DOHH2 (cell line): ENCODE measurements around the gene TTI1.

Experiments
- CTCF ChIP-seq: fragments of 200-600 bp; sonication (generic); IDR thresholded peaks from one replicate; pipeline ENCODE4 v1.5.1; 2014; ENCODE audit warnings: antibody characterized with exemption, mild to moderate bottlenecking, low read depth, low read length; ENCODE audit not compliant: poor library complexity, severe bottlenecking
- EZH2phosphoT487 ChIP-seq: fragments of 200-600 bp; sonication (generic); IDR thresholded peaks from 2 replicates; pipeline ENCODE4 v1.6.1; 2017; ENCODE audit warnings: borderline replicate concordance, mild to moderate bottlenecking, antibody characterized with exemption, low read length, moderate library complexity, mixed read lengths

GRCh38 chr20:38076548-38076947 is 43.3 kb upstream of the TTI1 start:
- no peak for TF ChIP-seq CTCF
- no peak for TF ChIP-seq EZH2phosphoT487
